ENCODE results near the gene SPART. TPM values are rescaled to one million over a fixed set of nuclear protein-coding genes. Genes with fewer than 3 reads are reported as not detected.

SPART gene
- polyA plus RNA-seq (ENCODE audit: insufficient read depth in 1 of 5, insufficient read length in 5 of 5, low replicate concordance in 1 of 5): 100 to 1,000 TPM in 2 of 5 donors, 10 to 100 TPM in 3; 72.2 to 105 (median 94.3) TPM
- long read RNA-seq, donor 1, full-length matches to known transcripts: 21 of 41 reads
- long read RNA-seq, donor 1, partial matches to known transcripts: 20 of 41 reads
- long read RNA-seq, donor 1, other reads (novel, unspliced or antisense): 0 of 41 reads
- long read RNA-seq, donor 2, full-length matches to known transcripts: 3 of 12 reads
- long read RNA-seq, donor 2, partial matches to known transcripts: 9 of 12 reads
- long read RNA-seq, donor 2, other reads (novel, unspliced or antisense): 0 of 12 reads
- long read RNA-seq, donor 3, full-length matches to known transcripts: 11 of 17 reads
- long read RNA-seq, donor 3, partial matches to known transcripts: 6 of 17 reads
- long read RNA-seq, donor 3, other reads (novel, unspliced or antisense): 0 of 17 reads
- long read RNA-seq, donor 4, full-length matches to known transcripts: 13 of 27 reads
- long read RNA-seq, donor 4, partial matches to known transcripts: 14 of 27 reads
- long read RNA-seq, donor 4, other reads (novel, unspliced or antisense): 0 of 27 reads
- long read RNA-seq, donor 5, full-length matches to known transcripts: 13 of 30 reads
- long read RNA-seq, donor 5, partial matches to known transcripts: 17 of 30 reads
- long read RNA-seq, donor 5, other reads (novel, unspliced or antisense): 0 of 30 reads
- long read RNA-seq, donor 6, full-length matches to known transcripts: 14 of 35 reads
- long read RNA-seq, donor 6, partial matches to known transcripts: 21 of 35 reads
- long read RNA-seq, donor 6, other reads (novel, unspliced or antisense): 0 of 35 reads
- long read RNA-seq, donor 7, full-length matches to known transcripts: 22 of 34 reads
- long read RNA-seq, donor 7, partial matches to known transcripts: 12 of 34 reads
- long read RNA-seq, donor 7, other reads (novel, unspliced or antisense): 0 of 34 reads
- long read RNA-seq, donor 8, full-length matches to known transcripts: 5 of 5 reads
- long read RNA-seq, donor 8, partial matches to known transcripts: 0 of 5 reads
- long read RNA-seq, donor 8, other reads (novel, unspliced or antisense): 0 of 5 reads

GRCh38 chr13:36346222-36347083 is at the start of gene SPART:
Gene SPART (minus strand): TSS chr13:36346394. CDS start chr13:36335830, 10,564 bp downstream.
- peak; percentile 91 to 92 for DNase-seq

- DNase-seq: peak in 1 of 2 donors; percentile 20
Measured at GRCh38 chr13:36395280-36395679, 49.1 kb upstream of the SPART start.

GRCh38 chr13:36385489-36385888 is 39.3 kb upstream of the SPART start:
- no peak for DNase-seq

GRCh38 chr13:36382030-36382429 is 35.8 kb upstream of the SPART start:
- DNase-seq: no peak

- no peak for DNase-seq
Measured at GRCh38 chr13:36377826-36378468, 31.8 kb upstream of the SPART start.

- no peak for DNase-seq
Measured at GRCh38 chr13:36374063-36374462, 27.9 kb upstream of the SPART start.

GRCh38 chr13:36371185-36371584 is 25.0 kb upstream of the SPART start:
- DNase-seq: no peak

- no peak for DNase-seq
Measured at GRCh38 chr13:36370108-36370429, 23.9 kb upstream of the SPART start.

- DNase-seq: peak; percentile 14 to 30
Measured at GRCh38 chr13:36369268-36370107, 23.3 kb upstream of the SPART start.

GRCh38 chr13:36366031-36366430 is 19.8 kb upstream of the SPART start:
- no peak for DNase-seq

- no peak for DNase-seq
Measured at GRCh38 chr13:36363366-36363863, 17.2 kb upstream of the SPART start.

- DNase-seq: no peak
Measured at GRCh38 chr13:36362914-36363313, 16.7 kb upstream of the SPART start.

GRCh38 chr13:36362251-36362650 is 16.1 kb upstream of the SPART start:
- no peak for DNase-seq

GRCh38 chr13:36360903-36361302 is 14.7 kb upstream of the SPART start:
- DNase-seq: no peak

GRCh38 chr13:36359301-36359950 is 13.2 kb upstream of the SPART start:
- DNase-seq: no peak

- no peak for DNase-seq
Measured at GRCh38 chr13:36358175-36358718, 12.1 kb upstream of the SPART start.

GRCh38 chr13:36357692-36358091 is 11.5 kb upstream of the SPART start:
- no peak for DNase-seq

GRCh38 chr13:36357231-36357630 is 11.0 kb upstream of the SPART start:
- DNase-seq: no peak

GRCh38 chr13:36356058-36356457 is 9.9 kb upstream of the SPART start:
- DNase-seq: no peak
